Activated CD4-positive, alpha-beta memory T cell treated with anti-CD3 and anti-CD28 coated beads for 36 hours (primary cell): ENCODE results near the gene ATXN7L3B. TPM values are rescaled to one million over a fixed set of nuclear protein-coding genes. Genes with fewer than 3 reads are reported as not detected.

Experiments used
- CTCF ChIA-PET: fragments of 350-600 bp; sonication (Branson Sonifier 250); formaldehyde crosslinking; loops from one replicate; lab custom pipeline; 2021; ENCODE audit warnings: antibody characterized with exemption, inconsistent platforms; lab: Charles Lee
- POLR2A ChIA-PET: fragments of 350-600 bp; sonication (Branson Sonifier 250); formaldehyde crosslinking; loops from one replicate; lab custom pipeline; 2021; ENCODE audit warnings: antibody characterized with exemption; lab: Charles Lee
- DNase-seq: peaks from one replicate; pipeline ENCODE4 v3.0.0-alpha.2; 2020
- H3K27ac Mint-ChIP-seq: one replicate; pipeline ENCODE4 v1.8.0; 2021; ENCODE audit warnings: mixed read lengths
- H3K27me3 Mint-ChIP-seq: one replicate; pipeline ENCODE4 v1.8.0; 2021; ENCODE audit warnings: mixed read lengths
- H3K36me3 Mint-ChIP-seq: one replicate; pipeline ENCODE4 v1.8.0; 2021; ENCODE audit warnings: mixed read lengths
- H3K4me1 Mint-ChIP-seq: one replicate; pipeline ENCODE4 v1.8.0; 2021; ENCODE audit warnings: low read depth, mixed read lengths
- H3K4me3 Mint-ChIP-seq: one replicate; pipeline ENCODE4 v1.8.0; 2021; ENCODE audit warnings: mild to moderate bottlenecking, mixed read lengths
- H3K9me3 Mint-ChIP-seq: one replicate; pipeline ENCODE4 v1.8.0; 2021; ENCODE audit warnings: mixed read lengths
- intact Hi-C: fragments of 100-400 bp; cut with micrococcal nuclease; formaldehyde crosslinking; loops from one replicate; pipeline ENCODE4 v1.15.1; 2023
- total RNA-seq, 2 experiments: library from RNA; stranded (reverse); gene quantifications; one replicate each; pipeline ENCODE4 v1.2.3, GENCODE V29; 2021

The ATXN7L3B gene
- total RNA-seq, 2 experiments from 2014 or later: 16.7 to 17.0 TPM

GRCh38 chr12:74527491-74527890 lies 10.1 kb upstream of the ATXN7L3B start:
- CTCF ChIA-PET: no interaction called here
- no peak for DNase-seq
- Mint-ChIP-seq H3K4me1 (no peaks in the 10 kb centered on the region), H3K36me3 (no peaks in the 10 kb centered on the region), H3K9me3 (no peaks in the 10 kb centered on the region), H3K27me3 (peaks cover 7% of the 10 kb centered on the region), H3K27ac (no peak overlapping the region), H3K4me3 (no peak overlapping the region)
- POLR2A ChIA-PET: no interaction called here
- intact Hi-C loops: no loop called here

DNA sequence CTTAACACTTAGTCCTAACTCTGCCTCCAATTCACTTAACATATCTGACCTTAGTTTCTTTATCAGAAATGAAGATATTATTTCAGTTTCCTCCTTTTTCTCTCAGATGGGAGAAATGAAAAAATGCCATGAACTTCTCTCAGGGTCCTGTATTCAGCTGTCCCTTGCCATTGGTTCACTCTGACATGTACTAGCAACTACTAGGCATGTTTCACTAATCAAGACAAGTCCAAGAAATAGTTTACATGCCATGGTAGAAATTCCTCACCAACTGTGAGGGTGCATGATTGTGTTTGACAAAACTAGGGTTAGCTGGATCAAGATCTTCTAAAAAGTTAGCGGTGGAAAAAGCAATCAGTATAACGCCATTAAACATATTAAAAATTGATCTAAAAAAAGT lies 7.0 kb upstream of the ATXN7L3B start:
- Mint-ChIP-seq H3K4me3 (no peak overlapping the region), H3K27me3 (peaks cover 4% of the 10 kb centered on the region), H3K4me1 (peaks cover 3% of the 10 kb centered on the region), H3K36me3 (no peaks in the 10 kb centered on the region), H3K27ac (no peak overlapping the region), H3K9me3 (peaks cover 2% of the 10 kb centered on the region)
- ChIA-PET CTCF (no interaction called here), POLR2A (no interaction called here)
- intact Hi-C loops: loop anchor here (10.0 kb wide), 2 partner anchors 506 to 954 kb away; partner anchors contain the start of gene GLIPR1
- DNase-seq: no peak

GRCh38 chr12:74535536-74535935 lies 2.1 kb upstream of the ATXN7L3B start:
- no peaks in the 10 kb centered on the region for H3K27me3 Mint-ChIP-seq
- ChIA-PET POLR2A (no interaction called here), CTCF (no interaction called here)
- peaks cover 2% of the 10 kb centered on the region for H3K9me3 Mint-ChIP-seq
- H3K36me3 Mint-ChIP-seq: peaks cover 28% of the 10 kb centered on the region
- no peak overlapping the region for H3K4me3 Mint-ChIP-seq
- intact Hi-C loops: loop anchor here (5.0 to 10.0 kb wide), 7 partner anchors 423 to 1812 kb away; partner anchors contain the start of genes BBS10, GLIPR1, GLIPR1L2 and KRR1
- peak overlapping the region; percentile 39 for H3K27ac Mint-ChIP-seq
- peak; percentile 28 for DNase-seq
- H3K4me1 Mint-ChIP-seq: peaks cover 27% of the 10 kb centered on the region

DNA sequence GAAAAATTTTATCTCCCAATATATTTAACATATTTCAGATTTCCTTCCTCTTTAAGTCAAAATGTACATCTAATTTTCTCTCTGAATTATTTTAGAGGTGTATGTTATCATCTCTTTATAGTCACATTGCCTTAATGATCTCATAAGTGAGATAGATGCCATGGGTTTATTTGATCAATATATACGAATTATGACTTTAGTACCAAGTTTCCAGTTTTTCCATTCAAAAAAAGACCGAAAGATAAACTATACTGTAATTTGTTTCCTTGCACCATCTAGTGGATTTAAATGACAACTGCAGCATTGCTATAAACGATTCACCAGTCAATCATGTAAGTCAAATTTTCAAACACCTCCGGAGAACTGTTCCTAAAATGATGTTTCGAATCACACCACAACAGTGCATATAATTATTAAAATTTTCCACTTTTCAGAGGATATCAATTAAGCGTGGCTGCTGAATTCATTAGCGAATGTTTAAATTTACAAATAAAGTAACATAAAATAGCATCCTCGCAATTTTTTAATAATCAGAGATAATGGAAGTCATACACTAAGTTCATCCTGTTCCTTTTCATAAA lies 419 bp upstream of the ATXN7L3B start:
- H3K4me3 Mint-ChIP-seq: peak overlapping the region; percentile 92
- peak overlapping the region; percentile 94 for H3K27ac Mint-ChIP-seq
- H3K4me1 Mint-ChIP-seq: peaks cover 42% of the 10 kb centered on the region
- H3K36me3 Mint-ChIP-seq: peaks cover 40% of the 10 kb centered on the region
- ChIA-PET POLR2A (no interaction called here), CTCF (interaction anchor here (0.9 kb wide), 1 partner anchor 515 kb away, joined by 4 read pairs; no protein-coding TSS in a partner anchor)
- H3K27me3 Mint-ChIP-seq: no peaks in the 10 kb centered on the region
- H3K9me3 Mint-ChIP-seq: peaks cover 2% of the 10 kb centered on the region
- intact Hi-C loops: loop anchor here (2.0 to 10.0 kb wide), 8 partner anchors 122 to 1810 kb away; partner anchors contain the start of genes BBS10, GLIPR1, GLIPR1L2 and KRR1
- DNase-seq: no peak

- POLR2A ChIA-PET: interaction anchor here (1.5 kb wide), 1 partner anchor 9 kb away, joined by 4 read pairs; no protein-coding TSS in a partner anchor
- intact Hi-C loops: loop anchor here (5.0 to 10.0 kb wide), 7 partner anchors 426 to 1809 kb away; partner anchors contain the start of genes BBS10, GLIPR1, GLIPR1L2 and KRR1
- H3K27me3 Mint-ChIP-seq: no peaks in the 10 kb centered on the region
- H3K27ac Mint-ChIP-seq: peak overlapping the region; percentile 94
- peaks cover 52% of the 10 kb centered on the region for H3K4me1 Mint-ChIP-seq
- peaks cover 40% of the 10 kb centered on the region for H3K36me3 Mint-ChIP-seq
- peak overlapping the region; percentile 92 for H3K4me3 Mint-ChIP-seq
- peak; percentile 53 for DNase-seq
- CTCF ChIA-PET: interaction anchor here (0.6 kb wide), 1 partner anchor 102 kb away, joined by 4 read pairs; no protein-coding TSS in a partner anchor
- peaks cover 2% of the 10 kb centered on the region for H3K9me3 Mint-ChIP-seq
These were observed 1.0 kb downstream of the ATXN7L3B start for GRCh38 chr12:74538491-74539258.

DNA sequence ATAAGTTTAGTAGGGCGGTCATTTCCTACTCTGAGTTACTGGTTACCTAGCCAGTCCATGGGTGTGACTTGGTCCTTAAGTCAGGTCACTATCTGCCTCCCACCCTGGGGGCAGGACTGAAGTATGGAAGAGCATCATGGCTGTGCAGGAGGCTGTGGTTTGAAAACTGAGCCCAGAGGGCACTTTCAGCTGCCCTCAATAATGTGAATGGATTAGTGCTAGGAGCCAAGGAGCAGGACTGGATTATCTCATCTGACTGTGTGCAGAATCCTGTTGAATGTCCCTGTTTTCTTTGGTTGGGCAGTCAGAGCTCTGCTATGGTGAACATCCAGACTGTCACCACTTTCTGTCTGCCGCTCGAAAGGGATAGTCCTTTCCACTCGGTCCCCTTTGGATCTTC lies 1.6 kb downstream of the ATXN7L3B start:
- peak overlapping the region; percentile 92 for H3K4me3 Mint-ChIP-seq
- no peaks in the 10 kb centered on the region for H3K27me3 Mint-ChIP-seq
- intact Hi-C loops: loop anchor here (5.0 to 10.0 kb wide), 7 partner anchors 427 to 1808 kb away; partner anchors contain the start of genes BBS10, GLIPR1, GLIPR1L2 and KRR1
- peaks cover 2% of the 10 kb centered on the region for H3K9me3 Mint-ChIP-seq
- CTCF ChIA-PET: no interaction called here
- H3K36me3 Mint-ChIP-seq: peaks cover 40% of the 10 kb centered on the region
- POLR2A ChIA-PET: interaction anchor here (1.5 kb wide), 1 partner anchor 8 kb away, joined by 4 read pairs; no protein-coding TSS in a partner anchor
- H3K27ac Mint-ChIP-seq: peak overlapping the region; percentile 94
- H3K4me1 Mint-ChIP-seq: peaks cover 52% of the 10 kb centered on the region
- no peak for DNase-seq

GRCh38 chr12:74539765-74540526 lies 2.3 kb downstream of the ATXN7L3B start:
- Mint-ChIP-seq H3K36me3 (peaks cover 40% of the 10 kb centered on the region), H3K4me1 (peaks cover 52% of the 10 kb centered on the region)
- CTCF ChIA-PET: no interaction called here

DNA sequence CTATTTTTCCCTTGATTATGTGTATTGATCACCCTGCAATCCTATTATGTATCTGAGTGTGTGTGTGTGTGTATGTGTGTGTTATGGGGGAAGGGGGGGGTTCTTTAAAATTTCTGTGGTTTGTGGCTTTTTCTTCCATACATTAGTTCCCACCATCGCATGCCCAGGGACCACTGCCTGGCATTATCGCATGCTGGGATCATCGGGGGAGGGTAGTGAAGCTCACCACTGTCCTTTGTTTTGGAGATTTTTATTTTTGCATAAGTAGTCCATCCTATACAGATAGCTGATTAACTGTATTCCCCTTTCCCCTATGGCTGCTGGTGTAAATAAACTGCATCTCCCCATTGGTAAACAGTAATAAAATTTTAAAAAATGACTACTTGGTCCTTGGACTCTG lies 3.4 kb downstream of the ATXN7L3B start:
- Mint-ChIP-seq H3K9me3 (no peaks in the 10 kb centered on the region), H3K27ac (peak overlapping the region; percentile 2), H3K4me3 (no peak overlapping the region), H3K27me3 (no peaks in the 10 kb centered on the region), H3K36me3 (peaks cover 40% of the 10 kb centered on the region), H3K4me1 (peaks cover 52% of the 10 kb centered on the region)
- DNase-seq: no peak
- ChIA-PET CTCF (no interaction called here), POLR2A (no interaction called here)
- intact Hi-C loops: no loop called here

More at GRCh38 chr12:74539765-74540526, 2.3 kb downstream of the ATXN7L3B start:
- Mint-ChIP-seq H3K27me3 (no peaks in the 10 kb centered on the region), H3K4me3 (peak overlapping the region; percentile 92), H3K27ac (peak overlapping the region; percentile 35), H3K9me3 (peaks cover 2% of the 10 kb centered on the region)
- POLR2A ChIA-PET: no interaction called here
- no peak for DNase-seq
- intact Hi-C loops: loop anchor here (5.0 to 10.0 kb wide), 7 partner anchors 428 to 1807 kb away; partner anchors contain the start of genes BBS10, GLIPR1, GLIPR1L2 and KRR1

- Mint-ChIP-seq H3K9me3 (no peaks in the 10 kb centered on the region), H3K4me3 (no peak overlapping the region), H3K27me3 (no peaks in the 10 kb centered on the region), H3K36me3 (no peaks in the 10 kb centered on the region), H3K4me1 (peaks cover 13% of the 10 kb centered on the region), H3K27ac (no peak overlapping the region)
- ChIA-PET CTCF (no interaction called here), POLR2A (interaction anchor here (0.9 kb wide), 1 partner anchor 9 kb away, joined by 4 read pairs; no protein-coding TSS in a partner anchor)
- DNase-seq: no peak
- intact Hi-C loops: no loop called here
These were observed 9.6 kb downstream of the ATXN7L3B start for GRCh38 chr12:74547249-74547648.

GRCh38 chr12:74551291-74551690 lies 13.7 kb downstream of the ATXN7L3B start:
- Mint-ChIP-seq H3K9me3 (no peaks in the 10 kb centered on the region), H3K4me3 (no peak overlapping the region), H3K36me3 (no peaks in the 10 kb centered on the region), H3K27me3 (no peaks in the 10 kb centered on the region), H3K27ac (no peak overlapping the region), H3K4me1 (no peaks in the 10 kb centered on the region)
- intact Hi-C loops: no loop called here
- POLR2A ChIA-PET: no interaction called here
- CTCF ChIA-PET: no interaction called here
- DNase-seq: no peak

GRCh38 chr12:74552201-74552600 lies 14.6 kb downstream of the ATXN7L3B start:
- intact Hi-C loops: no loop called here
- ChIA-PET POLR2A (interaction anchor here (0.8 kb wide), 1 partner anchor 16 kb away, joined by 4 read pairs; no protein-coding TSS in a partner anchor), CTCF (no interaction called here)
- Mint-ChIP-seq H3K27me3 (no peaks in the 10 kb centered on the region), H3K27ac (no peak overlapping the region), H3K4me3 (no peak overlapping the region), H3K36me3 (no peaks in the 10 kb centered on the region), H3K9me3 (no peaks in the 10 kb centered on the region), H3K4me1 (no peaks in the 10 kb centered on the region)
- no peak for DNase-seq
